OCI-LY1 (cell line): ENCODE results near the gene SUN5.

Experiments used
- EZH2 ChIP-seq: fragments of 200-600 bp; sonication (generic), shearing (Covaris generic); IDR thresholded peaks from 2 replicates; pipeline ENCODE4 v1.8.0; 2017; ENCODE audit warnings: borderline replicate concordance, mixed run types, mild to moderate bottlenecking, antibody characterized with exemption, low read length, moderate library complexity, mixed read lengths
- TF ChIP-seq, protein P1 (sequence below): fragments of 200-600 bp; sonication (generic), shearing (Covaris generic); IDR thresholded peaks from 2 replicates; pipeline ENCODE4 v1.5.1; 2017; ENCODE audit warnings: mild to moderate bottlenecking, antibody characterized with exemption, low read length, moderate library complexity, mixed read lengths

DNA sequence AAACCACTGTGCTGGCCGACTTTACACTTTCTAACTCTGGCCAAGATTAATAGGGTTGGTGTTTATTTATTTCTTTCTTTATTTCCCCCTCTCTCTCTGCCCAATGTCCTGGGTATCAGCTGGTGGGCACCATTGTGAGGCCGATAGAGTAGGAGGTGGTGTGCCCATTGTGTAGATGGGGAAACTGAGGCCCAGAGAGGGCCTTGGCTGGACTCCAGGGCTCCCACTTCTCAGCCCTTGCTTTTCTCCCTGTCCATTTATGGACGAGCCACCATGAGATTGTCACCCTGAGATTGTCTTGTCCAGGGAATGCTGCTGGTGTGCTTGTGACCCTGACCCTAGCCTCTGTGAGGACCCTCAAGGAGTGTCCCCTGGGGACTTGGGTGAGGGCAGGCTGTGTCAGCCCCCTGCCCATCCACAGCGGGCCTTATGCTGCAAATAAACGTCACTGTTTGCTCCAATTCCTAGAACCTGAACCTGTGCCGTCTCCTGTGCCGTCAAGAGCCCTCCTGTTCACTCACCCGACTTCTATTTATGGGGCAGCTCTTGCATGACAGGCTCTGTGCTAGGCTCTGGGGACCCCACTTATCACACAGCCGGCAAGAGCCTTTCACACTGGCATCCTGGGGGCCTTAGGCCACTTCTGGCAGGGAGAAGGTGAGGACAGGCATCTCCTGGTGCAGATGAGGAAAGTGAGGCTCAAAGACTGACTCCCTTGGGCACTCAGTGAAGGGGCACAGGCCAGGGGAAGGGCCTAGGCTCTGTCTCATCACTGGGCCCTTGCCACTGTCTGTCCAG, 24.8 kb downstream of the SUN5 start:
- TF ChIP-seq, protein P1, sequence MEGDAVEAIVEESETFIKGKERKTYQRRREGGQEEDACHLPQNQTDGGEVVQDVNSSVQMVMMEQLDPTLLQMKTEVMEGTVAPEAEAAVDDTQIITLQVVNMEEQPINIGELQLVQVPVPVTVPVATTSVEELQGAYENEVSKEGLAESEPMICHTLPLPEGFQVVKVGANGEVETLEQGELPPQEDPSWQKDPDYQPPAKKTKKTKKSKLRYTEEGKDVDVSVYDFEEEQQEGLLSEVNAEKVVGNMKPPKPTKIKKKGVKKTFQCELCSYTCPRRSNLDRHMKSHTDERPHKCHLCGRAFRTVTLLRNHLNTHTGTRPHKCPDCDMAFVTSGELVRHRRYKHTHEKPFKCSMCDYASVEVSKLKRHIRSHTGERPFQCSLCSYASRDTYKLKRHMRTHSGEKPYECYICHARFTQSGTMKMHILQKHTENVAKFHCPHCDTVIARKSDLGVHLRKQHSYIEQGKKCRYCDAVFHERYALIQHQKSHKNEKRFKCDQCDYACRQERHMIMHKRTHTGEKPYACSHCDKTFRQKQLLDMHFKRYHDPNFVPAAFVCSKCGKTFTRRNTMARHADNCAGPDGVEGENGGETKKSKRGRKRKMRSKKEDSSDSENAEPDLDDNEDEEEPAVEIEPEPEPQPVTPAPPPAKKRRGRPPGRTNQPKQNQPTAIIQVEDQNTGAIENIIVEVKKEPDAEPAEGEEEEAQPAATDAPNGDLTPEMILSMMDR, result no peak
- no peak for TF ChIP-seq EZH2
